ENCODE data around the gene SMIM35.
"Not testable (repeated sequence)": the region's sequence is repeated elsewhere in the genome, so short reads cannot be mapped to it uniquely, and the experiment has no call there.

The SMIM35 gene

GRCh38 chr11:117979481-117980211, 107.1 kb downstream of the SMIM35 start:
- TF ChIP-seq CTBP1 (IDR thresholded peaks at IDR 0.05; ENCODE audit: borderline replicate concordance) (no peak), LEF1 (IDR thresholded peaks at IDR 0.05; ENCODE audit: borderline replicate concordance) (no peak), TARDBP (IDR thresholded peaks at IDR 0.05) (no peak), L3MBTL2 (conservative IDR thresholded peaks at IDR 0.05) (no peak), SP1 (IDR thresholded peaks at IDR 0.05) (no peak), SUZ12 (IDR thresholded peaks at IDR 0.05) (no peak), ZNF384 (IDR thresholded peaks at IDR 0.05) (no peak), FOXA1 (IDR thresholded peaks at IDR 0.05) (no peak)
- DNase-seq (ENCODE audit: extremely low spot score), result no peak
- CTCF ChIA-PET, result no interaction called here

DNA sequence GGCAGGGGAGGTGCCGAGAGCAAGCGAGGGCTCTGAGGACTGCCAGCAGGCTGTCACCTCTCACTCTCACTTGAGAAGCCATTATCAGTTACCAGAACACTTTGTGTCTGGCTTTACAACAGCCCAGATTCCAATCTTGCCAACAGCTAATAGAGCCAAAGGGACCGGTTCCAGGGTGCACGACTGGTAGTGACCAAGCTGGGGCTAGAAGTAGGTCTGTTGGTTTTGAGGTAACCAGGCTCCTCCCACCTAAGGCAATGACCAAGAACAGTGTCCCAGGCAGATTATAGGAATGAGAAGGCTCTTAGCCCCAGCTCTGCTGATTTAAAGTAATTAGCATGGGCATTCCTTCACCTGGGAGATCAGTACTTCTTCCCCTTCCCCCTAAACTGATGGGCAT, 107.8 kb downstream of the SMIM35 start:
- POLR2A ChIA-PET, result interaction anchor here (1.3 kb wide), 1 partner anchor 9 kb away, joined by 3 read pairs; no protein-coding TSS in a partner anchor
- CTCF ChIA-PET, result no interaction called here
- TF ChIP-seq SP1 (IDR thresholded peaks at IDR 0.05), result no peak
- TF ChIP-seq CTBP1 (IDR thresholded peaks at IDR 0.05; ENCODE audit: borderline replicate concordance), result no peak
- no peak for TF ChIP-seq FOXK2 (IDR thresholded peaks at IDR 0.05)
- TF ChIP-seq ARNT (IDR thresholded peaks at IDR 0.05), result no peak
- TF ChIP-seq TARDBP (IDR thresholded peaks at IDR 0.05), result no peak
- no peak for TF ChIP-seq BHLHE40 (IDR thresholded peaks at IDR 0.05; ENCODE audit: borderline replicate concordance)
- TF ChIP-seq HDGF (IDR thresholded peaks at IDR 0.05; ENCODE audit: borderline replicate concordance), result no peak
- no peak for TF ChIP-seq L3MBTL2 (conservative IDR thresholded peaks at IDR 0.05)
- no peak for TF ChIP-seq FOXA1 (IDR thresholded peaks at IDR 0.05)
- no peak for TF ChIP-seq PKNOX1 (IDR thresholded peaks at IDR 0.05)
- no peak for TF ChIP-seq LEF1 (IDR thresholded peaks at IDR 0.05; ENCODE audit: borderline replicate concordance)
- no peak for TF ChIP-seq ZNF384 (IDR thresholded peaks at IDR 0.05)
- no peak for TF ChIP-seq ELF4 (IDR thresholded peaks at IDR 0.05)
- no peak for DNase-seq (ENCODE audit: extremely low spot score)

More at GRCh38 chr11:117979481-117980211, 107.1 kb downstream of the SMIM35 start:
- POLR2A ChIA-PET, result interaction anchor here (1.3 kb wide), 1 partner anchor 9 kb away, joined by 3 read pairs; no protein-coding TSS in a partner anchor

GRCh38 chr11:117978291-117978910, 108.4 kb downstream of the SMIM35 start:
- DNase-seq (ENCODE audit: extremely low spot score); CTCF ChIA-PET: not testable (repeated sequence)
- POLR2A ChIA-PET, result interaction anchor here (1.3 kb wide), 1 partner anchor 10 kb away, joined by 3 read pairs; no protein-coding TSS in a partner anchor

GRCh38 chr11:117977612-117978264, 109.0 kb downstream of the SMIM35 start:
- CTCF ChIA-PET, result not testable (repeated sequence)
- POLR2A ChIA-PET, result interaction anchor here (1.1 kb wide), 1 partner anchor 8 kb away, joined by 4 read pairs; the partner anchor contains the start of gene IL10RA

GRCh38 chr11:117977029-117977428, 109.7 kb downstream of the SMIM35 start:
- ChIA-PET CTCF (no interaction called here), POLR2A (interaction anchor here (1.1 kb wide), 1 partner anchor 9 kb away, joined by 4 read pairs; the partner anchor contains the start of gene IL10RA)
- DNase-seq (ENCODE audit: extremely low spot score), result no peak
- TF ChIP-seq ARNT (IDR thresholded peaks at IDR 0.05) (no peak), PKNOX1 (IDR thresholded peaks at IDR 0.05) (no peak), HDGF (IDR thresholded peaks at IDR 0.05; ENCODE audit: borderline replicate concordance) (no peak), SP1 (IDR thresholded peaks at IDR 0.05) (no peak)

More at GRCh38 chr11:117977612-117978264, 109.0 kb downstream of the SMIM35 start:
- not testable (repeated sequence) for DNase-seq (ENCODE audit: extremely low spot score)

GRCh38 chr11:117976445-117976844, 110.3 kb downstream of the SMIM35 start:
- no peak for TF ChIP-seq TARDBP (IDR thresholded peaks at IDR 0.05)
- no peak for TF ChIP-seq NFRKB (IDR thresholded peaks at IDR 0.05)
- TF ChIP-seq FOXK2 (IDR thresholded peaks at IDR 0.05), result no peak
- no peak for TF ChIP-seq ZNF384 (IDR thresholded peaks at IDR 0.05)
- no peak for TF ChIP-seq FOXM1 (IDR thresholded peaks at IDR 0.05; ENCODE audit: borderline replicate concordance)
- no peak for TF ChIP-seq CTBP1 (IDR thresholded peaks at IDR 0.05; ENCODE audit: borderline replicate concordance)
- TF ChIP-seq ELF4 (IDR thresholded peaks at IDR 0.05), result no peak
- TF ChIP-seq L3MBTL2 (conservative IDR thresholded peaks at IDR 0.05), result no peak
- TF ChIP-seq SP1 (IDR thresholded peaks at IDR 0.05), result no peak
- TF ChIP-seq BHLHE40 (IDR thresholded peaks at IDR 0.05; ENCODE audit: borderline replicate concordance), result no peak
- no peak for DNase-seq (ENCODE audit: extremely low spot score)
- ChIA-PET CTCF (no interaction called here), POLR2A (no interaction called here)

DNA sequence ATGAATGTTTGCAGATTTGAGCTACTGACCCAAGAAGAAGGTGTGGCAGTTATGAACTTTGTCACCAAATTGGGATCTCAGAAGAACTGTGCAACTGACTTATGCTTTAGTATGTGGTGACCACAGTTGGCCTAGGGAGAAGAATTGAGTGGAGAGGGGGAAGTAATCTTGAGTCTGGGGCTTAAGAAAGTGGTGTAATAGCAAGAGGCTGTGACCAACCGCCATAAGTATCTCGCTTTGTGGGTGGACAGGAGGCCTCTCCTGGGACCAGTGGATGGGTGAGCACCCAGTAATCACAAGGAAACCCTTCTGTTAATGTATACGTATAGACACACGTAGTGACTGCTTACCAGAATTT, 113.3 kb downstream of the SMIM35 start:
- ChIA-PET POLR2A (no interaction called here), CTCF (no interaction called here)
- TF ChIP-seq L3MBTL2 (conservative IDR thresholded peaks at IDR 0.05), result no peak
- TF ChIP-seq SP1 (IDR thresholded peaks at IDR 0.05), result no peak
- TF ChIP-seq NFRKB (IDR thresholded peaks at IDR 0.05), result no peak
- no peak for TF ChIP-seq FOXA1 (IDR thresholded peaks at IDR 0.05)
- no peak for TF ChIP-seq CTBP1 (IDR thresholded peaks at IDR 0.05; ENCODE audit: borderline replicate concordance)
- TF ChIP-seq SUZ12 (IDR thresholded peaks at IDR 0.05), result no peak
- TF ChIP-seq FOXM1 (IDR thresholded peaks at IDR 0.05; ENCODE audit: borderline replicate concordance), result no peak
- DNase-seq (ENCODE audit: extremely low spot score), result no peak
